Measurements from ENCODE around the gene RGS1. TPM values are rescaled to one million over a fixed set of nuclear protein-coding genes. Genes with fewer than 3 reads are reported as not detected.

The RGS1 gene
- total RNA-seq, 1 donor from 2014 or later, result 0.74 TPM

- Histone ChIP-seq H3K36me3 (no peaks in the 10 kb centered on the region), H3K4me3 (no peak overlapping the region), H3K27me3 (ENCODE audit: low read depth) (no peaks in the 10 kb centered on the region), H3K9me3 (replicated peaks) (no peaks in the 10 kb centered on the region), H3K27ac (replicated peaks) (no peak overlapping the region), H3K4me1 (no peaks in the 10 kb centered on the region)
- intact Hi-C loops (cut with micrococcal nuclease), result no loop called here
- no peak for TF ChIP-seq CTCF (IDR thresholded peaks at IDR 0.05; ENCODE audit: borderline replicate concordance)
- no peak for DNase-seq
Measured at GRCh38 chr1:192588546-192588945, 13.0 kb downstream of the RGS1 start.

GRCh38 chr1:192589813-192590212, 14.2 kb downstream of the RGS1 start:
- Histone ChIP-seq H3K9me3 (replicated peaks) (no peaks in the 10 kb centered on the region), H3K4me1 (no peaks in the 10 kb centered on the region), H3K27ac (replicated peaks) (no peak overlapping the region), H3K4me3 (no peak overlapping the region), H3K36me3 (no peaks in the 10 kb centered on the region), H3K27me3 (ENCODE audit: low read depth) (no peaks in the 10 kb centered on the region)
- no peak for TF ChIP-seq CTCF (IDR thresholded peaks at IDR 0.05; ENCODE audit: borderline replicate concordance)
- DNase-seq, result no peak
- intact Hi-C loops (cut with micrococcal nuclease), result no loop called here

- intact Hi-C loops (cut with micrococcal nuclease), result no loop called here
- Histone ChIP-seq H3K27me3 (ENCODE audit: low read depth) (no peaks in the 10 kb centered on the region), H3K36me3 (no peaks in the 10 kb centered on the region), H3K4me3 (no peak overlapping the region), H3K27ac (replicated peaks) (no peak overlapping the region), H3K4me1 (no peaks in the 10 kb centered on the region), H3K9me3 (replicated peaks) (no peaks in the 10 kb centered on the region)
- no peak for DNase-seq
- TF ChIP-seq CTCF (IDR thresholded peaks at IDR 0.05; ENCODE audit: borderline replicate concordance), result no peak
Measured at GRCh38 chr1:192592517-192592916, 16.9 kb downstream of the RGS1 start.

- no peak for DNase-seq
- Histone ChIP-seq H3K27ac (replicated peaks) (no peak overlapping the region), H3K9me3 (replicated peaks) (no peaks in the 10 kb centered on the region), H3K27me3 (ENCODE audit: low read depth) (no peaks in the 10 kb centered on the region), H3K36me3 (no peaks in the 10 kb centered on the region), H3K4me1 (no peaks in the 10 kb centered on the region), H3K4me3 (no peak overlapping the region)
- TF ChIP-seq CTCF (IDR thresholded peaks at IDR 0.05; ENCODE audit: borderline replicate concordance), result no peak
- intact Hi-C loops (cut with micrococcal nuclease), result no loop called here
Measured at GRCh38 chr1:192592981-192593708, 17.6 kb downstream of the RGS1 start.

- intact Hi-C loops (cut with micrococcal nuclease), result no loop called here
- Histone ChIP-seq H3K27me3 (ENCODE audit: low read depth) (no peaks in the 10 kb centered on the region), H3K36me3 (no peaks in the 10 kb centered on the region), H3K27ac (replicated peaks) (no peak overlapping the region), H3K4me3 (no peak overlapping the region), H3K4me1 (no peaks in the 10 kb centered on the region), H3K9me3 (replicated peaks) (no peaks in the 10 kb centered on the region)
- DNase-seq, result no peak
- no peak for TF ChIP-seq CTCF (IDR thresholded peaks at IDR 0.05; ENCODE audit: borderline replicate concordance)
Measured at GRCh38 chr1:192595299-192595698, 19.7 kb downstream of the RGS1 start.

All from left ventricle myocardium inferior (tissue), 1 donor.